GM12878 (cell line): ENCODE data around the gene TRMT13. TPM values are rescaled to one million over a fixed set of nuclear protein-coding genes. Genes with fewer than 3 reads are reported as not detected.

ENCODE experiments used
- ATAC-seq: fragments of 200-7000 bp; cut with Tn5 transposase; 3 replicates; pipeline ENCODE4 v1.9.1; 2020; ENCODE audit warnings: mild to moderate bottlenecking, moderate library complexity
- BruUV-seq: library from RNA; stranded (reverse); fragments of 400-500 nt; replicated peaks from 2 replicates; lab custom pipeline; 2021; lab: Mats Ljungman, UMichigan
- CTCF ChIA-PET: fragments of 300-600 bp; sonication (Branson Sonifier 250); formaldehyde crosslinking; extraction: SDS; loops from one replicate; lab custom pipeline; 2021; ENCODE audit warnings: inconsistent platforms; lab: Yijun Ruan, JAX
- POLR2A ChIA-PET: fragments of 350-600 bp; formaldehyde crosslinking; extraction: SDS; loops from one replicate; lab custom pipeline; 2021; ENCODE audit warnings: inconsistent platforms; lab: Charles Lee
- RAD21 ChIA-PET: fragments of 300-600 bp; sonication (Branson Sonifier 250); formaldehyde crosslinking; loops from one replicate; lab custom pipeline; 2023; ENCODE audit warnings: antibody characterized with exemption; ENCODE audit not compliant: unreplicated experiment; lab: Charles Lee
- SMC1A ChIA-PET: fragments of 300-600 bp; sonication (Branson Sonifier 250); formaldehyde crosslinking; loops from one replicate; lab custom pipeline; 2023; ENCODE audit not compliant: unreplicated experiment, uncharacterized antibody; lab: Charles Lee
- DNase-seq: peaks from one replicate; pipeline ENCODE4 v3.0.0-alpha.2; 2011; ENCODE audit warnings: low read depth, low spot score
- FAIRE-seq: peaks from 3 replicates; lab custom pipeline; 2011; peaks lifted over from hg19 to GRCh38; lab: Jason Lieb, UNC
- H2AFZ ChIP-seq: 2 replicates; pipeline ENCODE4 v1.6.0; 2011; ENCODE audit warnings: low read depth, low read length, control low read depth; ENCODE audit not compliant: control insufficient read depth
- H3K27ac ChIP-seq: 2 replicates; pipeline ENCODE4 v1.5.1; 2011; ENCODE audit warnings: control low read depth; ENCODE audit not compliant: control insufficient read depth, insufficient read depth
- H3K27me3 ChIP-seq, 2 experiments: replicated peaks in 1 of 2; 2 replicates each; pipeline versions ENCODE4 v1.6.0 to v1.6.1; 2011; ENCODE audit warnings: low read length in 1 of 2; ENCODE audit not compliant: control insufficient read depth in 2 of 2, insufficient read depth in 2 of 2
- H3K36me3 ChIP-seq, 2 experiments: 2 replicates each; pipeline ENCODE4 v1.5.1; 2011; ENCODE audit warnings: low read length in 1 of 2; ENCODE audit not compliant: control insufficient read depth in 2 of 2, insufficient read depth in 2 of 2
- H3K4me1 ChIP-seq: 2 replicates; pipeline ENCODE4 v1.6.1; 2011; ENCODE audit warnings: mild to moderate bottlenecking, low read length, moderate library complexity, mixed read lengths; ENCODE audit not compliant: control insufficient read depth, insufficient read depth
- H3K4me2 ChIP-seq: 2 replicates; pipeline ENCODE4 v1.6.0; 2011; ENCODE audit warnings: control low read depth; ENCODE audit not compliant: control insufficient read depth, insufficient read depth
- H3K4me3 ChIP-seq: fragments of 200-600 bp; sonication (generic); 2 replicates; pipeline ENCODE4 v1.5.1; 2016
- H3K79me2 ChIP-seq: 2 replicates; pipeline ENCODE4 v1.6.0; 2011; ENCODE audit warnings: low read length; ENCODE audit not compliant: control insufficient read depth, insufficient read depth
- H3K9ac ChIP-seq: 2 replicates; pipeline ENCODE4 v1.8.0; 2011; ENCODE audit warnings: low read length, control low read depth, mixed read lengths; ENCODE audit not compliant: control insufficient read depth, insufficient read depth
- H3K9me3 ChIP-seq: replicated peaks from 3 replicates; pipeline ENCODE4 v1.5.1; 2011; ENCODE audit warnings: mild to moderate bottlenecking, low read length; ENCODE audit not compliant: control insufficient read depth, insufficient read depth
- H4K20me1 ChIP-seq: 2 replicates; pipeline ENCODE4 v1.6.0; 2011; ENCODE audit not compliant: control insufficient read depth, insufficient read depth
- CBX3 ChIP-seq: fragments of 200-600 bp; sonication (generic); IDR thresholded peaks from 2 replicates; pipeline ENCODE4 v1.6.1; 2016; ENCODE audit warnings: low read depth, borderline replicate concordance
- JUNB ChIP-seq: IDR thresholded peaks from 2 replicates; pipeline ENCODE4 v1.6.1; 2016; ENCODE audit warnings: antibody characterized with exemption, mild to moderate bottlenecking
- MXI1 ChIP-seq: fragments of 150-350 bp; IDR thresholded peaks from 2 replicates; pipeline ENCODE4 v1.6.1; 2011; ENCODE audit warnings: low read depth, mild to moderate bottlenecking, inconsistent platforms, low read length, improper control_type of control experiment
- NR2F1 ChIP-seq: fragments of 450-650 bp; conservative IDR thresholded peaks from 2 replicates; pipeline ENCODE4 v1.6.1; 2017; ENCODE audit warnings: mild to moderate bottlenecking
- POU2F2 ChIP-seq: IDR thresholded peaks from 3 replicates; pipeline ENCODE4 v1.6.1; 2011; ENCODE audit warnings: low read depth, mild to moderate bottlenecking, low read length, borderline replicate concordance
- RUNX3 ChIP-seq: IDR thresholded peaks from 2 replicates; pipeline ENCODE4 v1.6.1; 2012; ENCODE audit warnings: low read length, inconsistent platforms
- SMAD1 ChIP-seq: fragments of 450-650 bp; IDR thresholded peaks from 2 replicates; pipeline ENCODE4 v1.6.1; 2018; ENCODE audit warnings: mild to moderate bottlenecking, low read depth; ENCODE audit not compliant: partially characterized antibody
- WGBS: methylation state at CpG from one replicate; pipeline ENCODE4 v1.1.6; 2016; ENCODE audit warnings: low lambda C conversion rate; ENCODE audit not compliant: insufficient replicate concordance, insufficient coverage; ENCODE audit errors: missing lambda C conversion rate; 5-methylcytosine and 5-hydroxymethylcytosine counted together
- in situ Hi-C: fragments of 300-500 bp; cut with MboI; formaldehyde crosslinking; loops from 9 replicates; pipeline ENCODE4 v1.14.3; 2018; ENCODE audit warnings: mixed read lengths
- intact Hi-C: fragments of 100-400 bp; cut with micrococcal nuclease; formaldehyde crosslinking; loops from one replicate; pipeline ENCODE4 v1.14.2; 2022; ENCODE audit not compliant: unreplicated experiment
- polyA plus RNA-seq, 11 experiments: library from polyadenylated mRNA; depleted of rRNA in 4 of 11; unstranded in 6 of 11; stranded (reverse) in 5 of 11; fragments of >200 nt; fragmentation: Nextera tagmentation in 4 of 11; fragmentation: Illumina TruSeq in 1 of 11; extraction: Ambion mirVana in 4 of 11; extraction: Trizol in 1 of 11; gene quantifications; 1 replicate in 1 of 11; 2 replicates in 10 of 11; pipeline versions ENCODE4 v1.2.1 to v1.2.3, GENCODE V29; 2011 to 2016; ENCODE audit warnings: inconsistent platforms in 2 of 11, missing spikeins in 2 of 11, low read depth in 1 of 11
- total RNA-seq, 4 experiments: library from RNA; depleted of rRNA in 3 of 4; stranded (reverse); fragments of >200 nt in 3 of 4; fragmentation: Illumina TruSeq in 1 of 4; extraction: Trizol in 1 of 4; gene quantifications; 2 replicates each; pipeline versions ENCODE4 v1.2.1 to v1.2.3, GENCODE V29; 2013 to 2021
- TF ChIP-seq, protein P1 (sequence below): fragments of 450-650 bp; IDR thresholded peaks from 2 replicates; pipeline ENCODE4 v1.6.1; 2016; ENCODE audit warnings: mild to moderate bottlenecking

TRMT13 gene
- total and polyA plus RNA-seq, 10 of the 15 experiments (the other 5 are each of a cell fraction or from before 2014, with no cell fraction given), result 13.7 to 26.6 (median 21.9) TPM

DNA sequence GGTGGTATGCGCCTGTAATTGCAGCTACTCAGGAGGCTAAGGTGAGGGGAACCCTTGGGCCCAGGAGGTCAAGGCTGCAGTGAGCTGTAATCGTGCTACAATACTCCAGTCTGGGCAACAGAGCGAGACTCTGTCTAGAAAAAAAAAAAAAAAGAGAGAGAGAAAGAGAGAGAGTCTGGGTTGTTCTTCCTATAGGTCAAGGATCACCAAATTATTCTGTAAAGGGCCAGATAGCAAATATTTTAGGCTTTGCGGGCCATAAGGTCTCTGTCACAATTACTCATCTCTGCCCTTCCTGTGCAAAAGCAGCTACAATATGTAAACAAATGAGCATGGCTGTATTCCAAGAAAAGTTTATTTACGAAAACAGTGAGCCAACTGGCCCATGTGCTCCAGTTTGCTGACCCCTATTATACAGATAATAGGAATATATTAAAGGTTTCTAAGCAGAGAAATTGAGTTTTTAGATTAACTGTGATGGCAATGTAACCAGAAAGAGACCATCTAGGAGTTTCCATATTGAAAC lies 2.3 kb upstream of the TRMT13 start:
- no peak overlapping the region for H3K9ac ChIP-seq
- H3K4me2 ChIP-seq, result peak overlapping the region; percentile 1; the same call in 1 of the 2 replicates
- FAIRE-seq (no peak), ATAC-seq (peak; percentile 6), DNase-seq (no peak)
- H3K36me3 ChIP-seq, result no peaks in the 10 kb centered on the region
- ChIA-PET RAD21 (interaction anchor here (0.8 to 2.2 kb wide), 3 partner anchors 21 to 91 kb away, joined by 3 to 7 read pairs (median 4); no protein-coding TSS in a partner anchor), POLR2A (interaction anchor here (0.7 to 0.8 kb wide), 4 partner anchors 157 to 428 kb away, joined by 3 read pairs; no protein-coding TSS in a partner anchor), CTCF (interaction anchor here (1.1 to 1.5 kb wide), 4 partner anchors 221 to 325 kb away, joined by 3 to 4 read pairs (median 3); no protein-coding TSS in a partner anchor), SMC1A (interaction anchor here (1.0 to 1.9 kb wide), 3 partner anchors 45 to 53 kb away, joined by 3 to 5 read pairs (median 4); no protein-coding TSS in a partner anchor)
- H3K79me2 ChIP-seq, result peaks cover 78% of the 10 kb centered on the region
- in situ Hi-C loops (no loop called here), intact Hi-C loops (loop anchor here (10.0 kb wide), 1 partner anchor 324 kb away; no protein-coding TSS in a partner anchor)
- peak overlapping the region; percentile 55 for H3K27ac ChIP-seq
- H3K27me3 ChIP-seq, result no peaks in the 10 kb centered on the region
- WGBS, result 21% methylated on average over 5 of the region's 5 CpGs
- H3K4me1 ChIP-seq, result peaks cover 11% of the 10 kb centered on the region
- no TSS peak for BruUV-seq
- no peaks in the 10 kb centered on the region for H4K20me1 ChIP-seq
- no peaks in the 10 kb centered on the region for H3K9me3 ChIP-seq
- H2AFZ ChIP-seq, result peak overlapping the region; percentile 40
- TF ChIP-seq SMAD1, result no peak
- TF ChIP-seq POU2F2, result 0 out of 3 replicates have a peak, but pooled peaks have one; percentile 20
- TF ChIP-seq CBX3, result no peak
- 0 out of 2 replicates have a peak, but pooled peaks have one; percentile 5 for TF ChIP-seq RUNX3
- TF ChIP-seq, protein P1, sequence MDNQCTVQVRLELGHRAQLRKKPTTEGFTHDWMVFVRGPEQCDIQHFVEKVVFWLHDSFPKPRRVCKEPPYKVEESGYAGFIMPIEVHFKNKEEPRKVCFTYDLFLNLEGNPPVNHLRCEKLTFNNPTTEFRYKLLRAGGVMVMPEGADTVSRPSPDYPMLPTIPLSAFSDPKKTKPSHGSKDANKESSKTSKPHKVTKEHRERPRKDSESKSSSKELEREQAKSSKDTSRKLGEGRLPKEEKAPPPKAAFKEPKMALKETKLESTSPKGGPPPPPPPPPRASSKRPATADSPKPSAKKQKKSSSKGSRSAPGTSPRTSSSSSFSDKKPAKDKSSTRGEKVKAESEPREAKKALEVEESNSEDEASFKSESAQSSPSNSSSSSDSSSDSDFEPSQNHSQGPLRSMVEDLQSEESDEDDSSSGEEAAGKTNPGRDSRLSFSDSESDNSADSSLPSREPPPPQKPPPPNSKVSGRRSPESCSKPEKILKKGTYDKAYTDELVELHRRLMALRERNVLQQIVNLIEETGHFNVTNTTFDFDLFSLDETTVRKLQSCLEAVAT, result no peak
- TF ChIP-seq MXI1, result peak; percentile 28; the same call in 1 of the 2 replicates
- peak; percentile 79 for TF ChIP-seq NR2F1
- TF ChIP-seq JUNB, result peak; percentile 46
- peak overlapping the region; percentile 43 for H3K4me3 ChIP-seq
